Brain microvascular endothelial cell (primary cell): ENCODE results near the gene SCARF1.
"Not testable (repeated sequence)": the region's sequence is repeated elsewhere in the genome, so short reads cannot be mapped to it uniquely, and the experiment has no call there.

Experiments used
- DNase-seq: peaks from one replicate; pipeline ENCODE4 v3.0.0-alpha.2; 2020
- H3K27ac ChIP-seq: fragments of 250-450 bp; sonication (Bioruptor Pico); 2 replicates; pipeline ENCODE4 v1.5.1; 2020; ENCODE audit warnings: mild to moderate bottlenecking, moderate library complexity
- H3K27me3 ChIP-seq: fragments of 250-450 bp; sonication (Bioruptor Pico); replicated peaks from 2 replicates; pipeline ENCODE4 v1.5.1; 2020; ENCODE audit warnings: mild to moderate bottlenecking
- H3K36me3 ChIP-seq: fragments of 250-450 bp; sonication (Bioruptor Pico); replicated peaks from 2 replicates; pipeline ENCODE4 v1.5.1; 2020; ENCODE audit warnings: mild to moderate bottlenecking
- H3K4me3 ChIP-seq: 2 replicates; pipeline ENCODE4 v1.5.1; 2011; ENCODE audit warnings: low read depth, mild to moderate bottlenecking, control low read depth, low read length, moderate library complexity
- in situ Hi-C: cut with HindIII; loops from 2 replicates; pipeline ENCODE4 v1.10.0; 2017; ENCODE audit warnings: low sequenced_read_pairs, low pct_ligation_motif_present
- TF ChIP-seq, protein P1 (sequence below): IDR thresholded peaks from 2 replicates; pipeline ENCODE4 v1.5.1; 2011; ENCODE audit warnings: low read depth, mild to moderate bottlenecking, moderate library complexity, low read length, control low read depth, inconsistent platforms; ENCODE audit errors: missing control alignments

Gene SCARF1

DNA sequence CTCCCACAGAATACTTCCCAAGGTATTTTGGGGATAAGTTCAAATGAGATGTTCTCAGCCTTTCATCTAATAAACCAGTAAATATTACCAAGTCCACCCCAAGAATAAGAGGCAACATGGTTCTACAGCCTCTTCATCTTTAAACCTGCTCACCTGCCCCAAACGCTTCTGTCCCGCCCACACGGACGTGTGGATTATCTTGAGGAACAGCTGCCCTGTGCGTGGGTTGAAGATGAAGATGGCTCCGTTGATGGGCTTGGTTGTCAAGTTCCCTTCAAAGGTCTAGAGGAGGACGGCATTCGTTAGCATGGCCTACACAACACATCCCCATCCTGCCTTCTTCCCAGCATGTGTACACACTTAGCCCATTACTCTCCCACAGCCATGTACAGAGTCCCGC is 12.6 kb upstream of the SCARF1 start:
- H3K27ac ChIP-seq: no peak overlapping the region
- no peak for DNase-seq
- TF ChIP-seq, protein P1, sequence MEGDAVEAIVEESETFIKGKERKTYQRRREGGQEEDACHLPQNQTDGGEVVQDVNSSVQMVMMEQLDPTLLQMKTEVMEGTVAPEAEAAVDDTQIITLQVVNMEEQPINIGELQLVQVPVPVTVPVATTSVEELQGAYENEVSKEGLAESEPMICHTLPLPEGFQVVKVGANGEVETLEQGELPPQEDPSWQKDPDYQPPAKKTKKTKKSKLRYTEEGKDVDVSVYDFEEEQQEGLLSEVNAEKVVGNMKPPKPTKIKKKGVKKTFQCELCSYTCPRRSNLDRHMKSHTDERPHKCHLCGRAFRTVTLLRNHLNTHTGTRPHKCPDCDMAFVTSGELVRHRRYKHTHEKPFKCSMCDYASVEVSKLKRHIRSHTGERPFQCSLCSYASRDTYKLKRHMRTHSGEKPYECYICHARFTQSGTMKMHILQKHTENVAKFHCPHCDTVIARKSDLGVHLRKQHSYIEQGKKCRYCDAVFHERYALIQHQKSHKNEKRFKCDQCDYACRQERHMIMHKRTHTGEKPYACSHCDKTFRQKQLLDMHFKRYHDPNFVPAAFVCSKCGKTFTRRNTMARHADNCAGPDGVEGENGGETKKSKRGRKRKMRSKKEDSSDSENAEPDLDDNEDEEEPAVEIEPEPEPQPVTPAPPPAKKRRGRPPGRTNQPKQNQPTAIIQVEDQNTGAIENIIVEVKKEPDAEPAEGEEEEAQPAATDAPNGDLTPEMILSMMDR: no peak
- H3K4me3 ChIP-seq: no peak overlapping the region
- in situ Hi-C loops: no loop called here
- peaks cover 84% of the 10 kb centered on the region for H3K36me3 ChIP-seq
- H3K27me3 ChIP-seq: no peaks in the 10 kb centered on the region

DNA sequence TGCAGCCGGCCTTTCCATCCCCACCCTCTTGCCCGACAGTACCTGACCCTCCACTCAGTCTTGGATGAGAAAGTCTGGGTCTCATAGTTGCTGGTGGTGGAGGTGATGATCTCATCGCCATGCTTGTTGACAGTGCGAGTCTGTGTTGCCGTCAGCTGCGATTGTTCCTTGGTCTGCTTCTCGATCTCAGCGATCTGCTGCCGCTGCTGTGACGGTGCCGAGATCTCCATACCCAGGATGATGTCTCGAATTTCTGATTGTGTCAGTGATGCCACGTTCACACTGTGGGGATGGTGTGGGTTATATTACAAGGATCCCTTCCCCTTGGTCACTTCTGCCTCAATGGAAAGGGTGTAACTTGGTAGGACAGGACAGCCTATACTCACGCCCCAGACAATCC is 8.2 kb upstream of the SCARF1 start:
- DNase-seq: no peak
- H3K36me3 ChIP-seq: peaks cover 74% of the 10 kb centered on the region
- TF ChIP-seq, protein P1: no peak
- no peak overlapping the region for H3K27ac ChIP-seq
- in situ Hi-C loops: no loop called here
- no peak overlapping the region for H3K4me3 ChIP-seq
- no peaks in the 10 kb centered on the region for H3K27me3 ChIP-seq

- H3K27me3 ChIP-seq, H3K4me3 ChIP-seq, H3K27ac ChIP-seq, in situ Hi-C loops, DNase-seq: not testable (repeated sequence)
- H3K36me3 ChIP-seq: peaks cover 65% of the 10 kb centered on the region
These were observed 7.3 kb upstream of the SCARF1 start for GRCh38 chr17:1652794-1653193.

DNA sequence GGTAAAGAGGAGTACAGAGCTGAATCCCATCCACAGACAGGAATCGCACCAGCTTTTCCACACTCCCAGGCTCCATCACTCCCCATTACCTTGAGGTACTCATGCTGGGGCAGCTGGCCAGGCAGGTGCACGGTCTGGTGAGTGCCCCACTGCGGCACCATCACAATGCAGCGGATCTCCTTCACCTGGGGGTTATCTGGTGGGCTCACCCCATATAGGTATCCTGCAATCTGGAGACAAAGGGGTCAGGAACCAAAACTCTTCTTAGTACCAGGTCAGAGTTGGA is 6.0 kb upstream of the SCARF1 start:
- Histone ChIP-seq H3K36me3 (peaks cover 56% of the 10 kb centered on the region), H3K27me3 (no peaks in the 10 kb centered on the region), H3K27ac (no peak overlapping the region), H3K4me3 (no peak overlapping the region)
- in situ Hi-C loops: no loop called here
- no peak for DNase-seq
- TF ChIP-seq, protein P1: no peak

DNA sequence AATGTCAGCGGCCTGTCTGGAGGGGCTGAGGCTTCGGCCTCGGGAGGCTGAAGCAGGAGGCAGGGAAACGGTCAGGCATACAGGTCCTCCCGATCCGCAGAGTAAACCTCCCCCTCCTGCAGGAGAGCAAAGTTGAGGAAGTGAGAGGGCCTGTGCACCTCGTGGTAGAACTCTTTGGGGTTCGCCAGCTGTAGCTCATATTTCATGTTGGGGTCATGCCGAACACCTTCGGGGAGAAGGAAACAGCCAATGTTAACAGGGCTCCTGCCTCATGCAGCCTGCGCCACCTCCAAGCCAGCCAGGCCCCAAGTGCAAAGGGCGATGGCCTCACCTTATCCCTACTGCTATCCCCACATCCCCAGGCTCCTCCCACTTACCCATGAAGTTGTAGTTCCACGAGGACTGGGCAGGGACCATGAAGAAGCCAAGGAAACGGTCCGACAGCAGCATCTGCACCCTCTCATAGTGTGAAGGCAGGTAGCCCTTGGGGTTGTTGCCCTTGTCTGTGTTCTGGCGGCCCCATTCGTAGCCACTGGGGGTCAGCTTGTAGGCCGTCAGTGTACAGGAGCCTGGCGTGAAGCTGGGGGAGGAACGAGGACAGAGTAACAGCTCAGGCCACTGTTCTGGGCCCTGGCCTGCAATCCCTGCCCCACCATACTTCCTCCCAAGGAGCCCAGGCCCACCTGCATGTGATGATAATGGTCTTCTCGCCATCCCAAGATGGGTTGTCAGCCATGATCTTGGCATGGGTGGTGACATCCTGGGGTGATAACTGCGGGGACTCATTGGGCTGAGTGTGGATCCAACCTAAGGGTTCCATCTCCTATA is 5.4 kb upstream of the SCARF1 start:
- no peak for DNase-seq

DNA sequence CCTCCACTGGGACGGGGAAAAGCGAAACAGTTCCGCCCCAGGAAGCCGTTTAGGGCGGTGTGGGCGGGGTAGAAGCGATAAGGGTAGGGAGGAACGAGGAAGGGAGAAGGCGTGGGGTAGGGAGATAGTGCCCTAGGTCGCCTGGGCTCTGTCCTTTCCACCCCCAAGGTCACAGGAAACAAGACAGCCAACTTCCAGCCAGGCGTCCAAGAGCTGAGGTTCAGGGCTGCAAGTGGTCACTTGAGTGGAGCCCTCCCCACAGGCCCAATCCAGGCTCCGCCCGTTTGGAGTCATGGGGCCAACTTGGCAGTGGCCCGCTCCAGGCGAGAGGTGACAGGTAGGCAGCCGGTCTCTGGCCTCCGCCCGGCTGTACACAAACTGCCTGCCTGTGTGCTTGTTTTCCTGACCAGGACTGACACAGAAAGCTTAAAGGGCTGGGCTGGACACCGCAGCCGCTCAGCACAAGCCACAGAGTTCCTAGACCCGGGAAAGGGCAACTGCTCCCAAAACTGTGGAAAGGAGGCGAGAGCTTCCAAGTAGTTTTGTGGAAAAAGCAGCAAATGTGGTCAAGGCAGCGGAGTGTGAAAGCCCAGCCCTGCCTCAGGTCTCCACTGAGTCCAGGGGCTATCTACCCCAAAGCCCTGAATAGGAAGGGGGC is 4.4 kb upstream of the SCARF1 start, which contains the start of gene RILP:
TSS of gene RILP (minus strand) at position 23 of the 658 bp plus-strand sequence. CDS start 62 bp downstream, outside the sequence.
- Histone ChIP-seq H3K36me3 (peaks cover 41% of the 10 kb centered on the region), H3K27me3 (no peaks in the 10 kb centered on the region), H3K27ac (peak within 1 kb of the TSS; percentile 62), H3K4me3 (peak within 1 kb of the TSS; percentile 55)
- DNase-seq: no peak
- TF ChIP-seq, protein P1: no peak
- in situ Hi-C loops: no loop called here

More for the DNA sequence above, 5.4 kb upstream of the SCARF1 start:
- in situ Hi-C loops: no loop called here
- H3K27me3 ChIP-seq: no peaks in the 10 kb centered on the region
- TF ChIP-seq, protein P1: no peak
- H3K4me3 ChIP-seq: no peak overlapping the region
- H3K27ac ChIP-seq: no peak overlapping the region
- peaks cover 51% of the 10 kb centered on the region for H3K36me3 ChIP-seq
